Activated CD4-positive, CD25-positive, alpha-beta regulatory T cell treated with anti-CD3 and anti-CD28 coated beads, Interleukin-2, amount 50 U/mL, for 16 hours (primary cell): ENCODE data around the gene ADAMTS6.
"Not testable (repeated sequence)": the region's sequence is repeated elsewhere in the genome, so short reads cannot be mapped to it uniquely, and the experiment has no call there.

ENCODE experiments used
- DNase-seq: peaks from one replicate; pipeline ENCODE4 v3.0.0-alpha.2; 2020; ENCODE audit warnings: low read depth, low spot score

Gene ADAMTS6

GRCh38 chr5:65366655-65367054, 115.1 kb downstream of the ADAMTS6 start:
- no peak for DNase-seq

GRCh38 chr5:65364907-65365306, 116.8 kb downstream of the ADAMTS6 start:
- no peak for DNase-seq

- DNase-seq: no peak
Observed at GRCh38 chr5:65363499-65363898, 118.2 kb downstream of the ADAMTS6 start.

- no peak for DNase-seq
Observed at GRCh38 chr5:65359981-65360380, 121.7 kb downstream of the ADAMTS6 start.

DNA sequence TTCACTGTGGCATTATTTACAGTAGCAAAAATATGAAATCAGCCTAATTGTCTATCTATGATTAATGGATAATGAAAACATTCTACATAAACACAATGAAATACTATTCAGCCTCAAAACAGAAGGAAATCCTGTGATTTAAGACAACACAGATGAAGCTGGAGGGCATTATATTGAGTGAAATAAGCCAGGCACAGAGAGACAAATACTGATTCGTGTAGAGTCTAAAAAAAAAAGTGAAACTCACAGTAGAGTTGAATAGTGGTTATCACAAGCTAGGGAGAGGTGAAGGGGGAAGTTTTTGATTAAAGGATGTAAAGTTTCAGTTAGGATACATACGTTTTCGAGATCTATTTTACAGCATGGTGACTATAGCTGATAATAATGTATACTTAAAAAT, 122.2 kb downstream of the ADAMTS6 start:
- DNase-seq: no peak

DNA sequence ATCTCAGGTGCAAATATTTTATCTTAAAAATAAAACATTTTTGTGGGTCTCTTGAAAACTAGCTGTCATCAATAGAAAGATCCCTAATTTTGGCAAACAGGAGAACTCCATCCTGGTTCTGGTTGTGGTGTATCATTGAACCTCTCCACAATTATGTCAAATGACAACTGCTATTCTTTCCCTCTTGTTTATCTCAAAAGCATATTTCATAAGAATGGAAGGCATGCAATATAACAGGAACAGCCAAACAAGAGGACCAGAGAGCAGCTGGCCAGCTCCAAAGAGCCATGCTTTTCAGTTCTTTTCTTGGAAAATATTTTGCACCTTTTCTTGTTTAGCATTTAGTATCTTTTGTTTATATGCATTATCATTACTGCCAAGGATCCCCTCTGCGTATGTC, 125.4 kb downstream of the ADAMTS6 start:
- DNase-seq: no peak

- DNase-seq: no peak
Observed at GRCh38 chr5:65355301-65355700, 126.4 kb downstream of the ADAMTS6 start.

GRCh38 chr5:65341835-65342234, 139.9 kb downstream of the ADAMTS6 start:
- no peak for DNase-seq

GRCh38 chr5:65338606-65339151, 143.0 kb downstream of the ADAMTS6 start:
- DNase-seq: no peak

DNA sequence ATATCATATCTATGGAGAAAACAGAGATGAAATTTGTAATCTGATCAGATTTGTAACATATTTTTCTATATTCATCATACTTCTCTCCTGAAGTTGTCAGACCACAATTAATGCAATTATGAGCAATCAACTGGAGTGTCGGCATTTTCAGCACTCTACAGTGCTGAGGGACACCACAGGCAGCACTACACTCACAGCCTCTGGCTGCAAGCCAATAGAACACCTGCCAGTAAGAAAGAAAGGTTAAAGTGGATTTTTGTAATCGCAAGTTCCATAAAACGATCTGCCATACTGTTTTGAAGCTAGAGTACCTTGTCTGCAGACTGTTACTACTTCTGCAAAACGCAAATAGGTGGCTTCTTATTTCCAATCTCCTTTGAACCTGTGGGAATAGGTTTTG, 147.6 kb downstream of the ADAMTS6 start:
- no peak for DNase-seq

DNA sequence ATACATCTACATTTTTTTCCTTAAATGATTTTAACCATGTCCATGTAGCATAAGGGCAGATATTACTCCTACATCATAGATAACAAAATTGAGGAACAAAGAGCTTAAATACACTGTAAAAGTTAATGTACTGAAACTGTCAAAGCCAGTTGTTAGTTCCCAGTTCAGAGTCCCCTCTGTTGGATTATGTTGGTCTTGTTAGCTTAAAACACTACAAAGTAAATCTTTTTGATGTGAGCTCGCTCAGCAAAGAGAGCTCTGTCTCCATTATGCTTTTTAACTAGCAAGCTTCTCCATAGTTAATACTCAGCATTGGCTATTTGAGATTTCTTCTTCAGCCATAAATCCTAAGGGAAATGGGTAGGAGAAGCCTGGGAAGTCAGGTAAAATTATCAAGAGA, 149.1 kb downstream of the ADAMTS6 start:
- no peak for DNase-seq

- no peak for DNase-seq
Observed at GRCh38 chr5:65329266-65329665, 152.5 kb downstream of the ADAMTS6 start.

GRCh38 chr5:65327582-65327981, 154.1 kb downstream of the ADAMTS6 start:
- DNase-seq: no peak

GRCh38 chr5:65326922-65327321, 154.8 kb downstream of the ADAMTS6 start:
- no peak for DNase-seq

DNA sequence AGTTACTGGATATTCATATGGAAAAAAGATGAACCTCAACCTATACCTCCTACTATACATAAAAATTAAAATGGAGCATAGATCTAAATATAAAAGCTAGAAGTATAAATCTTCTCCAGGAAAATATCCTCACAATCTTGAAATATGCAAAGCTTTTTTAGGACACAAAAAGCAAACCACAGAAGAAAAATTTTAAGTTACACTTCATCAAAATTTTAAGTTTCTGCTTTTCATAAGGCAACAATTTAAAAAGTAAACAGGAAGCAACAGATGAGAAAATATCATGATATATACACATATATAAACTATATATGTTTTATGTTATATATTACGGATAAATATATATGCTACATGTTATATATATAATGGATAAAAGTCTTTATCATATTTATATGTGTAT, 157.5 kb downstream of the ADAMTS6 start:
- DNase-seq: no peak

GRCh38 chr5:65320704-65321103, 161.0 kb downstream of the ADAMTS6 start:
- DNase-seq: not testable (repeated sequence)

- no peak for DNase-seq
Observed at GRCh38 chr5:65320250-65320649, 161.5 kb downstream of the ADAMTS6 start.

DNA sequence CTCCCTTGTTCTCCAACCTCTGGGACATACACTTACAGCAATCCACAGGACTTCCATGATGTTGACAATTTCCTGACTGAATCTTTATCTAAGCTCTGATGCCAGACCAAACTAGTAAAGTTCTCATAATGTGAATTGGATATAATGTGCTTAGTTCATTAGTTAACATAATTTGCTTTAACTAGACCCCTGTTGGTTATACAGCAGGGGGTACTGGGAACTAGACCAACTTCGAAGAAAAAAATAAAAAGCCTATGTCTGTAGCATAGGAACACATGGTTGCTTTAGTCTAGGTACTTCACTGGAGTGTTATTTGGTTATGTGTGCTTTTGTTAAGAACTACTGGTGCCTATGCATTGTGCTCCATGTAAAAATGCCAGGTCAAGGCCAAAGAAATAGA, 173.8 kb downstream of the ADAMTS6 start:
- no peak for DNase-seq

- DNase-seq: no peak
Observed at GRCh38 chr5:65307088-65307487, 174.6 kb downstream of the ADAMTS6 start.

DNA sequence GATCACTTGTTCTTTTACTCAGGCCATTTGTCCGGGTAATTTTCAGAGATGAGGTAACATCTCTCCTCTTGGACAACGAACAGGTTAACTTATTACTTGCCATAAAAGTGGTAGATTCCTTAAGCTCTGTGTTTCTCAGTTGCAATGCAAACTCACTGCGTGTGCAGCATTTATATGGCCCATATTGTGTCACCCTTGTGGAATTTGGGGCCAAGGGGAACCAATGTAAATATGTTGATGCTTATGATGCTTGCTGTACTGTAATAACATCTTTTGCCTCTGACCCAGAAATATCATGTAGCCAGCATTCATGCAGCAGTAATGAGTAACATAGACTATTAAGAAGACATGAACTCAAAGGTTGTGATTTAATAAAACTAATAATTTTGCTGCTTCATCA, 175.8 kb downstream of the ADAMTS6 start:
- DNase-seq: no peak

DNA sequence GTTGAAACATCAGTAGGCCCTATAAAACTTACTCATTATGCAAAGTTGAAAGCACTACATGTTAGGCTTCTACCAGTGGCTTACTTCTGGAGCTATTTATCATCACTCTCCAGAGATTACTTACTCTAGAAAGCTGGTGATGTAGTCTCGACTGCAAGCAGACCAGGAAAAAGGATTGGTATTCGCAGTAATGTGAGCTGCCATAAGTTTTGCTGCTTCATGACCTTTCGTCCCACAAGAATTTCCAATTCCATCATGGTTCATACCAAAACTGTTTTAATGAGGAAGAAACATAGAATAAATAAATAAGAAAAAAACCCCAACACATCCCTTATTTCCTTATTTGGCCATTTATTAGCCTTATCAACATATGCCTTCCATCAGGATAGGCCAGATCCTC, 181.9 kb downstream of the ADAMTS6 start:
- DNase-seq: no peak

DNA sequence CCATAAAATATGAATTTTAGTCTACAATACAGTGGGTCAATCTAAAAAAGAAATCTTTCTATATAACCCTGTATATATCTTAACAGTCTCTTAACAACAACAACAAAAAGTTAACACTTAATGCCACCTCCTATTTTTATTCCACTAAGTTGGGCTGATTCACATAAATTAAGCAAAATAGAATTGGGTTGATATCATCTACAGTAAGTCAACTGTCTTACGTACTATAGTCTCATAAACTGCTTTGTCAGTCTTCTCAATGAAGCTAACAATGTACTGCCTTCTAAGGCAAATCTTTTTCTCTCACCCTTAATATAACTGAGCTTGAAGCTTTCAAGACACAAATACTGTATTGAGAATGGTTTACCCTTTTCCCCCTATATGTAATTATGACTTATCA, 185.7 kb downstream of the ADAMTS6 start:
- DNase-seq: no peak

DNA sequence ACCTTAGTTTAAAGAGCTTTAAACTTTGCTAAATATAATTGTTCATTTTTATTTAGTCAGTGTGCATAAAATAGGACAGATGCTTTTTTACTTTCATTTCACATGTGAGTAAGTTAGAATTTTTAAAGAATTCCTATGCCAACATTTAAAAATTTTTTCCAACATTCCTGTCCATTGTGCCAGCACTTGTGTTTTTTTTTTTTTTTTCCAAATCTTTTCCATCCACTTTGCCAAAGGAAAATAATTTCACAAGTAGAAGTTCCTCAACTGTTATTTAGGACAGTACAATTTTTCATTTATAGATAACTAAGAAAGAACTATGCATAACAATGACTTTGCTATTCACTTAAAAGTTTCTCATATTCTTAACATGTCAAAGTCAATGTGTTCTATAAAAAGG, 189.5 kb downstream of the ADAMTS6 start:
- no peak for DNase-seq

- DNase-seq: no peak
Observed at GRCh38 chr5:65290677-65291076, 191.0 kb downstream of the ADAMTS6 start.
